Fibroblast of pulmonary artery (primary cell): ENCODE data around the gene EIF4E3.

Experiments used
- DNase-seq: peaks from one replicate; pipeline ENCODE4 v3.0.0-alpha.2; 2010; ENCODE audit warnings: low read depth
- H3K4me3 ChIP-seq: replicated peaks from 2 replicates; pipeline ENCODE4 v1.5.1; 2011; ENCODE audit warnings: low read depth, mild to moderate bottlenecking, control low read depth, low read length, moderate library complexity
- TF ChIP-seq, protein P1 (sequence below): IDR thresholded peaks from 2 replicates; pipeline ENCODE4 v1.5.1; 2011; ENCODE audit warnings: mild to moderate bottlenecking, control low read depth, low read length, inconsistent platforms; ENCODE audit errors: missing control alignments

Gene EIF4E3

DNA sequence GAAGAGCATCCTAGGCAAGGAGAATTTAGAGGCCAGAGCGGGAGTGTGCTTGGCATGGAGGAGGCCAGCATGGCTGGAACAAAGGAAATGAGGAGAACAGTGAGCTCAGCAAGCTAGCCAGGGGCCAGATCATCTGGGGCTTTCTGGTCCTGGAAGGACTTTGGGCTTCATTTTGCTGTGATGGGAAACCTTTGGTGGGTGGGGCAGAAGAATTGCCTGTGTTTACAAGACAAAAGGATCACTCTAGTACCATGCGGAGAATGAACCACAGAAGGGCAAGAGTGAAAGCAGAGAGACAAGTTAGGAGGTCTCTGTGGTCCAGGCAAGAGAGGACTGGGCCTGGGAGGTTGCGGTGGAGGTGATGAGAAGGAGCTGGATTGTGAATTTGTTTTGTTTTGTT, 80.1 kb downstream of the EIF4E3 start:
- TF ChIP-seq, protein P1, sequence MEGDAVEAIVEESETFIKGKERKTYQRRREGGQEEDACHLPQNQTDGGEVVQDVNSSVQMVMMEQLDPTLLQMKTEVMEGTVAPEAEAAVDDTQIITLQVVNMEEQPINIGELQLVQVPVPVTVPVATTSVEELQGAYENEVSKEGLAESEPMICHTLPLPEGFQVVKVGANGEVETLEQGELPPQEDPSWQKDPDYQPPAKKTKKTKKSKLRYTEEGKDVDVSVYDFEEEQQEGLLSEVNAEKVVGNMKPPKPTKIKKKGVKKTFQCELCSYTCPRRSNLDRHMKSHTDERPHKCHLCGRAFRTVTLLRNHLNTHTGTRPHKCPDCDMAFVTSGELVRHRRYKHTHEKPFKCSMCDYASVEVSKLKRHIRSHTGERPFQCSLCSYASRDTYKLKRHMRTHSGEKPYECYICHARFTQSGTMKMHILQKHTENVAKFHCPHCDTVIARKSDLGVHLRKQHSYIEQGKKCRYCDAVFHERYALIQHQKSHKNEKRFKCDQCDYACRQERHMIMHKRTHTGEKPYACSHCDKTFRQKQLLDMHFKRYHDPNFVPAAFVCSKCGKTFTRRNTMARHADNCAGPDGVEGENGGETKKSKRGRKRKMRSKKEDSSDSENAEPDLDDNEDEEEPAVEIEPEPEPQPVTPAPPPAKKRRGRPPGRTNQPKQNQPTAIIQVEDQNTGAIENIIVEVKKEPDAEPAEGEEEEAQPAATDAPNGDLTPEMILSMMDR, result no peak
- no peak overlapping the region for H3K4me3 ChIP-seq
- DNase-seq, result no peak

GRCh38 chr3:71641674-71642073, 83.5 kb downstream of the EIF4E3 start:
- DNase-seq, result no peak
- TF ChIP-seq, protein P1, result no peak
- H3K4me3 ChIP-seq, result no peak overlapping the region

- TF ChIP-seq, protein P1, result no peak
- no peak overlapping the region for H3K4me3 ChIP-seq
- DNase-seq, result no peak
These were observed 84.7 kb downstream of the EIF4E3 start for GRCh38 chr3:71640331-71640983.

DNA sequence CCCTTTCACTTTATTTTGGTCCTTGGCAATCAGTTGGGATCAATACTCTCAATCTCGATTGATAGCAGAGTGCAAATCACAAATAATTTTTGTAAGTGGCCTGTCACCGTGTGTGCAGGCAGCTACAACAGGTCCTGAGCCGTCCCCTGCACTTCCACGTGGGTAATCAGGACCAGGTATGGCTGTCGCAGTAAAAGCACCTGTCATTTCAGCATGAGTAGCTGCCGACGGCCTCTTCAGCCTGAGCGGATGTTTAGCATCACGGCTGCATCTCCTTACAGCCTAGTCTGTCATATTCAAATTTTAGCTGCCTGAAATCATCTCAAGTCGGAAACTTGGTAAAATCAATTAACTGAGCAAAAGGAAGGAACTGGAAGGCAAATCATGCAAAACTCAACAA, 88.7 kb downstream of the EIF4E3 start:
- TF ChIP-seq, protein P1, result no peak
- no peak overlapping the region for H3K4me3 ChIP-seq
- DNase-seq, result no peak

DNA sequence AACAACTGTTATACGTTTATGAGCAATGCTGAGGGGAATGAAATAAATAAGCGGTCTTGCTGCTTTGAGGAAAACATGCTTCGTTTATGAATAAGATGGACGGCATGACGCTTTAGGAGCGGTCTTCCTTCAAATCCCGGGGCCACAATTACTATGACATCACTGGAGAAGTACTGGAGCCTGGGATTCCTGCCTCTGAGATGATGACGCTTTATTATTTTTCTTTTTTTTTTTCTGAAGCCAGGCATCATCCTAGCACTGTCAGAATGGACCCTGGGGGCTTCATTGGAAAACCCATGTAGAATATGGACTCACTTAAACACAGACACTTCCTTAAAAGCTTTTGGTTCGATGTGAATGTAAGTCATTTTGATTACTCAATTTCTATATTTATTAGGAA, 89.2 kb downstream of the EIF4E3 start:
- H3K4me3 ChIP-seq, result no peak overlapping the region
- TF ChIP-seq, protein P1, result no peak
- DNase-seq, result no peak

GRCh38 chr3:71634671-71635070, 90.5 kb downstream of the EIF4E3 start:
- TF ChIP-seq, protein P1, result no peak
- H3K4me3 ChIP-seq, result no peak overlapping the region
- DNase-seq, result no peak

- TF ChIP-seq, protein P1, result no peak
- no peak for DNase-seq
- H3K4me3 ChIP-seq, result no peak overlapping the region
These were observed 95.5 kb downstream of the EIF4E3 start for GRCh38 chr3:71629711-71630110.
